MV-4-11 (cell line): ENCODE data around the gene NKAIN2.
"Not testable (repeated sequence)": the region's sequence is repeated elsewhere in the genome, so short reads cannot be mapped to it uniquely, and the experiment has no call there.

Experiments
- DNase-seq: peaks from one replicate; lab custom pipeline; 2025; lab: John Stamatoyannopoulos, UW

The NKAIN2 gene

GRCh38 chr6:124203812-124204167 is 400.1 kb downstream of the NKAIN2 start:
- no peak for DNase-seq

DNA sequence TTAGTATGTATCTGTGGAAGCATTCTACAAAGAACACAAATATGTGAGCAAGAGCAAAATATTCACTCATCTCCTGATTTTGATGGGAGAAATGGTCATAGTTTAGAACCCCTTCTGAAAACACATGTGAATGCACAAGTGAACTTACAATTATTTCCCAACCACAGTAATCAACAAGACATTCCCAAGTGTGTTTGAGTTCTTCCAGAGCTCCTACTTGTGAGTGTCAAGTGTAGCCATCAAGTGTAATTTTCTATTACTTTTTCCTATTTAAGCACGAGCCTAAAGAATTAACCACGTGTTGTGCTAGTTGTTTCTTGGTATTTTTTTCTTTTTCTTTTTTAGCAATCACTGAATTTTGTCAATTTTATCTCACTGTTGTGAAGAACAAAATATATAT is 402.3 kb downstream of the NKAIN2 start:
- DNase-seq, result no peak

- no peak for DNase-seq
These were observed 420.1 kb downstream of the NKAIN2 start for GRCh38 chr6:124223611-124224345.

DNA sequence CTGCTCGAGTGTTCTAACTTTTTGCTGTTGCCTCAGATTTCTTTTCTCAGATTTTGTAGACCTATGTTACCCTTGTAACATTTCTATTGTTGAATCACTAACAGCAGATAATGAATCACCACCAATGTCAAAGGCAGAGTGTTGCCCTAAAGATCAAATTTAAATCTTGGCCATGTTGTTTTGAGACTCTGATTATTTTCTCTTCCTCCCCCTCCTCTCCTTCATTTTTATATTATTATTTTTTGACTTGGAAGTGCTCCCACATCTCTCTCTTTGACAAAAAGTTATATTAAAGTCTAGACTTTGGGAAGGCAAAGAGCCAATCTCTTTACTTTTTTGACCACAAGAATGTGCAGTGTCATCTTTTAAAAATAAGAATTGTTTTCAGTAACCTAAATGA is 422.7 kb downstream of the NKAIN2 start:
- no peak for DNase-seq

- DNase-seq, result no peak
These were observed 429.6 kb downstream of the NKAIN2 start for GRCh38 chr6:124233221-124233620.

- DNase-seq, result no peak
These were observed 431.1 kb downstream of the NKAIN2 start for GRCh38 chr6:124234801-124235200.

DNA sequence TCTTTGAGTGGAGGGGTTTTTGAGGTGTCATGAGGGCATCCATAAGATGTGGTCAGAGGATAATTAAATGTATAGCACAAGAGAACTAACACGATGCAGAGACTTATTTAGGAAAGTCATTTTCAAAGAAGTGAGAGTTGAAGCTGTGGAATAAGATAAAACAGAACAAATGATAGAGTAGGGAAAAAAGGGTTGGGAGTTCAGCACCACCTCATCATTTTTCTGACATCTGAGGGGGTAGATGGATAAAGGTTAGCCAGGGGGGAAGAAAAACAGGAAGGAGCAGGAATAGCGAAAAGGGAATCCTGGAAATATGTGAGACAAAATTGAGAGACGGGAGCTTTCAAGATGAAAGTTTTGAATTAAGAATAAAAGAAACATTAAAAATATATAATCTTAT is 434.2 kb downstream of the NKAIN2 start:
- DNase-seq, result no peak

DNA sequence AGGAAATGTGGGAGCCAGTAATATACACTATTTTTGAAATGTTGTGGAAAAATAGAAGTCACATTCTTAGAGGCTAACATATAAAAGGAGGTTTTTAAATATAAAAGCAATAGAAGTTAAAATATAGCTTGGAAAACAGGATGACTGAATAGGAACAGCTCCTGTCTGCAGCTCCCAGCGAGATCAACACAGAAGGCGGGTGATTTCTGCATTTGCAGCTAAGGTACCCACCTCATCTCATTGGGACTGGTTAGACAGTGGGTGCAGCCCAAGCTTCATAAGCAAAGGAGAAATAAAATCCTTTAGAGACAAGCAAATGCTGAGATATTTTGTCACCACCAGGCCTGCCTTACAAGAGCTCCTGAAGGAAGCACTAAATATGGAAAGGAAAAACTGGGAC is 434.7 kb downstream of the NKAIN2 start:
- not testable (repeated sequence) for DNase-seq

- no peak for DNase-seq
These were observed 451.4 kb downstream of the NKAIN2 start for GRCh38 chr6:124254941-124255685.

DNA sequence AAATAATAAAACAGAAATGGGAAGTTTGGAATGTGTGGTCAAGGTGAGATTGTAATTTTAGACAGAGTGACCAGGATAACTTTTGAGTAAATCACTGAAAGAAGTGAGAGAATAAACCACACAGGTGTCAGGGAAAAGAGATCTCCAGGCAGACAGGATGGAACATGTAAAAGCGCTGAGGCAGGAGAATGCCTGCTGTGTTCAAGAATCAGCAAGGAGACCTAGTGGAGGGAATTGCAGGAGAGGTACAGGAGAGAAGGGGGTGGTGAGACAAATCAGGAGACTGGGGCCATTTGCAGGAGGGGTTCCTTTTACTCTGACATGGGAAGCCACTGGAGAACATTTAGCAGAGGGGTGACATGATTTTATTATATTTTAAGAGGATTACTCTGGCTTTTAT is 456.7 kb downstream of the NKAIN2 start:
- DNase-seq, result no peak

DNA sequence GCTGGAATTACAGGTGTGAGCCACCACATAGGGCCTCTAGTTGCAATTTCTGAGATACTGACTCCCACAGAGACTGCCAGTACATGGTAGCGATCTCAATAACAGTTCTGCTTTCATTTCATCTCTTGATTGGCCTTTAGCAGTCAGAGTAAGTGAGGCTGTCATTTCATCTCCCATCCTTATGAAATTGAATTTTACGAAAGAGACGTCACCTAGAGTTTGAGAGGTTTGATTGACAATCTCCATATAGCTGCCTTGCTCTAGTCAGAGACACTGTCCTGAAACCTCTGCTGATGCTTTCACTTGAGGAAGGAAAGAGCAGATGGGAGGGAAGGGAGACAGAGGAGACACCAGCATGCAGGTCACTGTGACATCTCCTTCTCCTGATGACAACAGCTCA is 466.1 kb downstream of the NKAIN2 start:
- no peak for DNase-seq

GRCh38 chr6:124273701-124274100 is 470.0 kb downstream of the NKAIN2 start:
- no peak for DNase-seq

DNA sequence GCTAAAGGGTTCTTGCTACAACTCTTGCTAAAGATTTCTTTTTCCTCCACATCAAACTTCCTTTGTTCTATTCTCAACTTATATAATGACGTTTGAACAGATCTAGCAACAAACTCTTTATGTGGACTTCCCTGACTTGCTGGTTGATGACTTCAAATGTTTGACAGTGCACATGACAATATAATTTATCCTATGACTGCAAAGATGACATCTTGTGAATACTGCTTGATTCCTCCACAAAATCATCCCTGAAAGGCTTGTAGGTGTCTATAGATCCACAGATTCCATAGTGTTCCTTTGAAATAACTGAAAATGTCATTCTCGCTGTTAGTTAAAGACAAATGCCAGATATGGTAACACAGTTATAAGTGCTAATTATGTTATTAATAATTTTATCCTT is 478.9 kb downstream of the NKAIN2 start:
- no peak for DNase-seq

DNA sequence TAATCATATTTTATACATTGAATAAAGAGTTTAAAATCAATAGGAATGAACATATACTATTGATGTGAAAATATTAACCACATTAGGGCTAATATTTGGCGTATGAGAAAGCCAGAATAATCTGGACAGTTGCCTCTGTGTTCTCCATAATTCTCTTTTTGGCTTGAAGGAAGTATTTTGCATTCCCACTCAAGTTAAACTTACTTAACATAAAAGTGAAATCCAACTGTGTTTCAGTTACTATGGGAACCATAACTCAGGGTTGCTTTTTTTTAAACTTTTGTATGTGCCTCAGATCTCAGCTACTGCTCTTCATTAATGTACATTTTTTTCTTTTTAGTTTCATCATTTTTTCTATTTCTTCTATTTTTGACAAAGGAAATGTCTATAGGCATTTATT is 479.8 kb downstream of the NKAIN2 start:
- no peak for DNase-seq

- DNase-seq, result no peak
These were observed 481.5 kb downstream of the NKAIN2 start for GRCh38 chr6:124285146-124285545.

DNA sequence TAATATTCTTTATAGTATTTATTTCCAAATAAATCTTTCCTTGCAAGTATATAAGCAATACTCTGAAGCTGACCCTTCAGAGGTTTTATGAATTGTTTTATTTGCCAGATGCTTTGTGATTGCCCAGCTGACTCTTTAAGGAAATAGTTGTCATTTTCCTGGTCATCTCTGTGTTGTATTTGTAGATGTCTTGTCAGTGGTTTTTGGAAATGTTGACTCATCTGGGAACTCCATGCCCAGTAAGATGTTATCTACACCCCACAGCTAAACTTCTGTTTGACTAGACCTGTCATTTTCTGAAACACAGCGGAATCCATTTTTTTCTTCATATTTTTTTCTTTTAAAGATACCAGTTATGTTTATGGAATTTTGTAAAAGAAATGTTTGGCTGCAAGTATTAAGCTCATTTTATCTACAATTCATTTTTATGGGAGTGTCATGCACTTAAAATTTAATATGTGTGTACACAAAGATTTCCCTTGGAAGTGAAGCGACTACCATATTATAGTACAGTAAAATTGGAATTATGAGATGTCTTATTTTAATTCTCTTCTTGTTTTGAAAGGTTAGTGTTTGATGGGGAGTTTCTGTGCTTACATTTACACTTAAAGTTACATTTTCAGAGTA is 491.0 kb downstream of the NKAIN2 start:
- DNase-seq, result no peak

GRCh38 chr6:124297507-124297906 is 493.8 kb downstream of the NKAIN2 start:
- no peak for DNase-seq

DNA sequence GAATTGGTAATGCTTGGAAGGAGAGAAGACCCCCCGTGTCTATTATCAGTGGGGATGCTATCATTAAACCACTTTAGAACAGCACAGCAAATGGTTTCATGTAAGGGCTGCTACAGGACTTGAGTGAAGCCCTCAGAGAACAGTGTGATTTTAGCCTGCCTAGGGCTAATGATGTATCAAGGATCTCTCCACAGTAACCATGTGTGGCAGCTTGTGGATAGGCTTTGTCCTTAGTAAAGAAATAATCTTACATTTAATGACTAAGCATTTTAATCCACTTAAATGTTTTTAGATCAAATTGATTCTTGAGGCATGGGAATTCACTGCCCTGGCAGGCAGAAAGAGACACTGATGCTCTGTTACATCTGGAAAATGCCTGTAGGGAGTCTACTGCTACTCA is 495.1 kb downstream of the NKAIN2 start:
- no peak for DNase-seq

DNA sequence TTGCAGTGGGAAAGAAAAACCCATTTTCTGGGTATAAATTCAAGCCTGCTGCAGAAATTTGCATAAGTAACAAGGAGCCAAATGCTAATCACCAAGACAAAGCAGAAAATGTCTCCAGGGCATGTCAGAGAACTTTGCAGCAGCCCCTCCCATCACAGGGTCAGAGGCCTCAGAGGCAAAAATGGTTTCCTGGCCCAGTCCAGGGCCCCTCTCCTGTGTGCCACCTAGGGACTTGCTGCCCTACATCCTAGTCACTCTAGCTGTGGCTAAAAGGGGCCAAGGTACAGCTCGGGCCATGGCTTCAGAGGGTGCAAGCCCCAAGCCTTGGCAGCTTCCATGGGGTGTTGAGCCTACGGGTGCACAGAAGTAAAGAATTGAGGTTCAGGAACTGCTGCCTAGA is 497.2 kb downstream of the NKAIN2 start:
- not testable (repeated sequence) for DNase-seq

- no peak for DNase-seq
These were observed 500.3 kb downstream of the NKAIN2 start for GRCh38 chr6:124303971-124304370.

GRCh38 chr6:124310139-124310538 is 506.5 kb downstream of the NKAIN2 start:
- no peak for DNase-seq

DNA sequence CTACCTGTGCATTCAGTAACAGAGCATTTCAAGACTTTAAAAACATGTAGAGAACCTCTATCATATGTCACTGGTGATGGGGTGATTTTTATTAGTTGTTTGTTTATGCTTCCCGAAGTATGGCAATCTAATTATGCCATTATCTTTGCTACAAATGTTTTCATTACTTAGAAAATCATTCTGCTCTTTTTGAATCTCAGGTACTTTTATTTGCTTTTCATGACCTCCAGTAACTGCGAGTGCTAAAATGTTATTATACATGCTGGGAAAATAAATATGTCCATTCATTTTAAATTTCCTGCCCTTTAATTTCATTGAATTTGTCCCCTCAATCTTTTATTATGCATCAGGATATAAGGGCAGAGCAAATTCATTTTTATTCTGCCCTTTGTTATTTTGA is 515.7 kb downstream of the NKAIN2 start:
- DNase-seq, result no peak

- no peak for DNase-seq
These were observed 520.6 kb downstream of the NKAIN2 start for GRCh38 chr6:124324237-124324636.
